Measurements from ENCODE around the gene MAP1S. TPM values are rescaled to one million over a fixed set of nuclear protein-coding genes. Genes with fewer than 3 reads are reported as not detected.
A peak's percentile ranks its signal among the peaks of the same experiment; 100 is the strongest.

MAP1S gene
- total and polyA plus RNA-seq, 2 of the 13 experiments (the other 11 are each of a cell fraction or from before 2014, with no cell fraction given), result 3.8 to 7.3 TPM

GRCh38 chr19:17766543-17767131, 47.4 kb downstream of the MAP1S start (continued):
- TF ChIP-seq, protein P1, sequence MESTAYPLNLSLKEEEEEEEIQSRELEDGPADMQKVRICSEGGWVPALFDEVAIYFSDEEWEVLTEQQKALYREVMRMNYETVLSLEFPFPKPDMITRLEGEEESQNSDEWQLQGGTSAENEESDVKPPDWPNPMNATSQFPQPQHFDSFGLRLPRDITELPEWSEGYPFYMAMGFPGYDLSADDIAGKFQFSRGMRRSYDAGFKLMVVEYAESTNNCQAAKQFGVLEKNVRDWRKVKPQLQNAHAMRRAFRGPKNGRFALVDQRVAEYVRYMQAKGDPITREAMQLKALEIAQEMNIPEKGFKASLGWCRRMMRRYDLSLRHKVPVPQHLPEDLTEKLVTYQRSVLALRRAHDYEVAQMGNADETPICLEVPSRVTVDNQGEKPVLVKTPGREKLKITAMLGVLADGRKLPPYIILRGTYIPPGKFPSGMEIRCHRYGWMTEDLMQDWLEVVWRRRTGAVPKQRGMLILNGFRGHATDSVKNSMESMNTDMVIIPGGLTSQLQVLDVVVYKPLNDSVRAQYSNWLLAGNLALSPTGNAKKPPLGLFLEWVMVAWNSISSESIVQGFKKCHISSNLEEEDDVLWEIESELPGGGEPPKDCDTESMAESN (CRISPR knock-in tag; conservative IDR thresholded peaks at IDR 0.05), result no peak
- TF ChIP-seq ZNF20 (CRISPR knock-in tag; IDR thresholded peaks at IDR 0.05), result no peak
- 0 out of 2 replicates have a peak, but pooled peaks have one; percentile 19 for TF ChIP-seq ZKSCAN1 (IDR thresholded peaks at IDR 0.05; ENCODE audit: low read length)
- no peak for TF ChIP-seq RAD51 (IDR thresholded peaks at IDR 0.05; ENCODE audit: borderline replicate concordance)
- peak; percentile 56; the same call in 1 of the 2 replicates for TF ChIP-seq IRF2 (CRISPR knock-in tag; IDR thresholded peaks at IDR 0.05)
- TF ChIP-seq ZNF800 (CRISPR knock-in tag; IDR thresholded peaks at IDR 0.05), result 0 out of 2 replicates have a peak, but pooled peaks have one; percentile 59
- TF ChIP-seq, protein P2, sequence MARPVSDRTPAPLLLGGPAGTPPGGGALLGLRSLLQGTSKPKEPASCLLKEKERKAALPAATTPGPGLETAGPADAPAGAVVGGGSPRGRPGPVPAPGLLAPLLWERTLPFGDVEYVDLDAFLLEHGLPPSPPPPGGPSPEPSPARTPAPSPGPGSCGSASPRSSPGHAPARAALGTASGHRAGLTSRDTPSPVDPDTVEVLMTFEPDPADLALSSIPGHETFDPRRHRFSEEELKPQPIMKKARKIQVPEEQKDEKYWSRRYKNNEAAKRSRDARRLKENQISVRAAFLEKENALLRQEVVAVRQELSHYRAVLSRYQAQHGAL (CRISPR knock-in tag; IDR thresholded peaks at IDR 0.05; ENCODE audit: not compliant biosample characterization), result no peak
- TF ChIP-seq, protein P3, sequence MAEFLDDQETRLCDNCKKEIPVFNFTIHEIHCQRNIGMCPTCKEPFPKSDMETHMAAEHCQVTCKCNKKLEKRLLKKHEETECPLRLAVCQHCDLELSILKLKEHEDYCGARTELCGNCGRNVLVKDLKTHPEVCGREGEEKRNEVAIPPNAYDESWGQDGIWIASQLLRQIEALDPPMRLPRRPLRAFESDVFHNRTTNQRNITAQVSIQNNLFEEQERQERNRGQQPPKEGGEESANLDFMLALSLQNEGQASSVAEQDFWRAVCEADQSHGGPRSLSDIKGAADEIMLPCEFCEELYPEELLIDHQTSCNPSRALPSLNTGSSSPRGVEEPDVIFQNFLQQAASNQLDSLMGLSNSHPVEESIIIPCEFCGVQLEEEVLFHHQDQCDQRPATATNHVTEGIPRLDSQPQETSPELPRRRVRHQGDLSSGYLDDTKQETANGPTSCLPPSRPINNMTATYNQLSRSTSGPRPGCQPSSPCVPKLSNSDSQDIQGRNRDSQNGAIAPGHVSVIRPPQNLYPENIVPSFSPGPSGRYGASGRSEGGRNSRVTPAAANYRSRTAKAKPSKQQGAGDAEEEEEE (CRISPR knock-in tag; IDR thresholded peaks at IDR 0.05; ENCODE audit: borderline replicate concordance), result no peak
- TF ChIP-seq ZNF878 (CRISPR knock-in tag; IDR thresholded peaks at IDR 0.05), result no peak
- no peak for TF ChIP-seq ZNF564 (CRISPR knock-in tag; IDR thresholded peaks at IDR 0.05)
- peak; percentile 78; the same call in 1 of the 2 replicates for TF ChIP-seq ZMYM3 (CRISPR knock-in tag; IDR thresholded peaks at IDR 0.05)
- TF ChIP-seq YEATS4 (CRISPR knock-in tag; IDR thresholded peaks at IDR 0.05; ENCODE audit: borderline replicate concordance), result no peak
- peak; percentile 56; the same call in 1 of the 2 replicates for TF ChIP-seq SIX1 (CRISPR knock-in tag; IDR thresholded peaks at IDR 0.05; ENCODE audit: borderline replicate concordance)
- TF ChIP-seq ZNF563 (CRISPR knock-in tag; IDR thresholded peaks at IDR 0.05), result no peak
- TF ChIP-seq ZBTB8A (CRISPR knock-in tag; IDR thresholded peaks at IDR 0.05; ENCODE audit: borderline replicate concordance, low read depth), result no peak
- TF ChIP-seq POLR2A (IDR thresholded peaks at IDR 0.05; ENCODE audit: insufficient read depth in 1 of 2, low read depth in 2 of 2, low read length in 2 of 2), result no peak
- TF ChIP-seq ZNF572 (CRISPR knock-in tag; IDR thresholded peaks at IDR 0.05), result 0 out of 2 replicates have a peak, but pooled peaks have one; percentile 40
- no peak for TF ChIP-seq TRIM24 (CRISPR knock-in tag; IDR thresholded peaks at IDR 0.05)
- no peak for TF ChIP-seq ZNF180 (CRISPR knock-in tag; IDR thresholded peaks at IDR 0.05; ENCODE audit: borderline replicate concordance, low read depth)
- no peak for TF ChIP-seq ZNF260 (CRISPR knock-in tag; IDR thresholded peaks at IDR 0.05; ENCODE audit: borderline replicate concordance, low read depth)
- peak; percentile 40 for TF ChIP-seq ZNF883 (CRISPR knock-in tag; IDR thresholded peaks at IDR 0.05; ENCODE audit: not compliant biosample characterization)
- TF ChIP-seq ZNF709 (CRISPR knock-in tag; IDR thresholded peaks at IDR 0.05), result no peak
- peak; percentile 63 for TF ChIP-seq ZNF501 (CRISPR knock-in tag; IDR thresholded peaks at IDR 0.05)
- no peak for TF ChIP-seq PHF8 (CRISPR knock-in tag; IDR thresholded peaks at IDR 0.05)
- no peak for TF ChIP-seq SP140L (CRISPR knock-in tag; IDR thresholded peaks at IDR 0.05; ENCODE audit: borderline replicate concordance)
- TF ChIP-seq SNAPC2 (CRISPR knock-in tag; IDR thresholded peaks at IDR 0.05), result 0 out of 2 replicates have a peak, but pooled peaks have one; percentile 46
